Neural cell (in vitro differentiated cells): ENCODE results near the gene SLC13A3. TPM values are rescaled to one million over a fixed set of nuclear protein-coding genes. Genes with fewer than 3 reads are reported as not detected.

Experiments
- H2AFZ ChIP-seq: fragments of 200-600, 300-800 bp; sonication (generic), shearing (Covaris generic); 2 replicates; pipeline ENCODE4 v1.6.0; 2014; ENCODE audit warnings: low read depth, mild to moderate bottlenecking, antibody characterized with exemption, low read length, moderate library complexity
- H3F3A ChIP-seq: fragments of 200-600 bp; shearing (Covaris generic); 2 replicates; pipeline ENCODE4 v1.6.1; 2016; ENCODE audit warnings: mild to moderate bottlenecking, moderate library complexity, mixed read lengths, antibody characterized with exemption, low read length; ENCODE audit not compliant: insufficient read depth, poor library complexity, severe bottlenecking
- H3K27ac ChIP-seq: fragments of 200-600, 300-800 bp; sonication (generic), shearing (Covaris generic); 2 replicates; pipeline ENCODE4 v1.5.1; 2014; ENCODE audit warnings: mild to moderate bottlenecking, low read length, moderate library complexity
- H3K27me3 ChIP-seq: fragments of 300-800, 200-600 bp; sonication (generic), shearing (Covaris generic); 2 replicates; pipeline ENCODE4 v1.6.0; 2014; ENCODE audit warnings: mild to moderate bottlenecking, low read depth, low read length, moderate library complexity; ENCODE audit not compliant: insufficient read depth
- H3K36me3 ChIP-seq: fragments of 300-800, 200-600 bp; sonication (generic), shearing (Covaris generic); 2 replicates; pipeline ENCODE4 v1.5.1; 2014; ENCODE audit warnings: mild to moderate bottlenecking, antibody characterized with exemption, low read length, moderate library complexity; ENCODE audit not compliant: insufficient read depth
- H3K4me2 ChIP-seq: fragments of 300-800, 200-600 bp; sonication (generic), shearing (Covaris generic); 2 replicates; pipeline ENCODE4 v1.6.0; 2014; ENCODE audit warnings: mild to moderate bottlenecking, low read length
- H3K4me3 ChIP-seq: fragments of 300-800, 200-600 bp; sonication (generic), shearing (Covaris generic); 2 replicates; pipeline ENCODE4 v1.5.1; 2014; ENCODE audit warnings: mild to moderate bottlenecking, low read length, moderate library complexity
- H3K79me2 ChIP-seq: fragments of 200-600 bp; shearing (Covaris generic); replicated peaks from 2 replicates; pipeline ENCODE4 v1.6.0; 2014; ENCODE audit warnings: mild to moderate bottlenecking, low read length, moderate library complexity; ENCODE audit not compliant: insufficient read depth
- H3K9ac ChIP-seq: fragments of 300-800, 200-600 bp; sonication (generic), shearing (Covaris generic); 2 replicates; pipeline ENCODE4 v1.6.1; 2016; ENCODE audit warnings: mild to moderate bottlenecking, low read length, mixed read lengths
- H3K9me2 ChIP-seq: fragments of 200-600 bp; shearing (Covaris generic); 2 replicates; pipeline ENCODE4 v1.6.1; 2016; ENCODE audit warnings: mild to moderate bottlenecking, low read length, mixed read lengths; ENCODE audit not compliant: insufficient read depth
- H3K9me3 ChIP-seq: fragments of 200-600, 300-800 bp; sonication (generic), shearing (Covaris generic); 2 replicates; pipeline ENCODE4 v1.6.1; 2016; ENCODE audit warnings: mild to moderate bottlenecking, mixed run types, low read length, moderate library complexity, mixed read lengths
- H4K20me1 ChIP-seq: fragments of 200-600 bp; shearing (Covaris generic); 2 replicates; pipeline ENCODE4 v1.6.1; 2016; ENCODE audit warnings: mild to moderate bottlenecking, mixed run types; ENCODE audit not compliant: insufficient read depth
- EP300 ChIP-seq: fragments of 450-650 bp; conservative IDR thresholded peaks from 2 replicates; pipeline ENCODE4 v1.6.1; 2014; ENCODE audit warnings: antibody characterized with exemption, mild to moderate bottlenecking, moderate library complexity; ENCODE audit not compliant: poor library complexity, severe bottlenecking
- EZH2 ChIP-seq: fragments of 200-600, 300-800 bp; shearing (Covaris generic), sonication (generic); IDR thresholded peaks from 2 replicates; pipeline ENCODE4 v1.6.1; 2014; ENCODE audit warnings: antibody characterized with exemption, low read length, borderline replicate concordance, mild to moderate bottlenecking; ENCODE audit not compliant: insufficient read depth, poor library complexity, severe bottlenecking
- MXI1 ChIP-seq: fragments of 450-650 bp; conservative IDR thresholded peaks from 2 replicates; pipeline ENCODE4 v1.6.1; 2014; ENCODE audit warnings: antibody characterized with exemption, mild to moderate bottlenecking; ENCODE audit not compliant: poor library complexity, severe bottlenecking
- POLR2AphosphoS5 ChIP-seq: IDR thresholded peaks from 2 replicates; pipeline ENCODE4 v1.6.1; 2012
- RAD21 ChIP-seq: fragments of 450-650 bp; conservative IDR thresholded peaks from 2 replicates; pipeline ENCODE4 v1.6.1; 2014; ENCODE audit warnings: antibody characterized with exemption, mild to moderate bottlenecking, moderate library complexity
- SMC3 ChIP-seq: fragments of 450-650 bp; conservative IDR thresholded peaks from 2 replicates; pipeline ENCODE4 v1.6.1; 2014; ENCODE audit warnings: antibody characterized with exemption, mild to moderate bottlenecking, moderate library complexity; ENCODE audit not compliant: poor library complexity
- TAF1 ChIP-seq: IDR thresholded peaks from 2 replicates; pipeline ENCODE4 v1.6.1; 2012; ENCODE audit warnings: low read depth
- polyA plus RNA-seq: library from polyadenylated mRNA; depleted of rRNA; stranded (reverse); fragments of >200 nt; gene quantifications from 2 replicates; pipeline ENCODE4 v1.2.3, GENCODE V29; 2014
- TF ChIP-seq, protein P1 (sequence below): IDR thresholded peaks from 2 replicates; pipeline ENCODE4 v1.6.1; 2012; ENCODE audit warnings: borderline replicate concordance
- TF ChIP-seq, protein P2 (sequence below): fragments of 450-650 bp; IDR thresholded peaks from 2 replicates; pipeline ENCODE4 v1.5.1; 2014; ENCODE audit warnings: antibody characterized with exemption, mild to moderate bottlenecking, moderate library complexity; ENCODE audit not compliant: poor library complexity, severe bottlenecking

The SLC13A3 gene
- polyA plus RNA-seq, 1 donor from 2014 or later: 5.5 TPM

- Histone ChIP-seq H3K9me2 (no peaks in the 10 kb centered on the region), H3K9me3 (peaks cover 6% of the 10 kb centered on the region), H3F3A (no peaks in the 10 kb centered on the region), H3K27ac (no peak overlapping the region), H3K4me3 (no peak overlapping the region), H3K36me3 (peaks cover 3% of the 10 kb centered on the region), H2AFZ (no peak overlapping the region), H3K9ac (no peak overlapping the region), H3K4me2 (no peak overlapping the region), H3K27me3 (no peaks in the 10 kb centered on the region), H4K20me1 (no peaks in the 10 kb centered on the region), H3K79me2 (no peaks in the 10 kb centered on the region)
- TF ChIP-seq SMC3 (no peak), POLR2AphosphoS5 (no peak), RAD21 (no peak), EZH2 (no peak), TAF1 (no peak), EP300 (no peak), MXI1 (no peak)
- TF ChIP-seq, protein P1, sequence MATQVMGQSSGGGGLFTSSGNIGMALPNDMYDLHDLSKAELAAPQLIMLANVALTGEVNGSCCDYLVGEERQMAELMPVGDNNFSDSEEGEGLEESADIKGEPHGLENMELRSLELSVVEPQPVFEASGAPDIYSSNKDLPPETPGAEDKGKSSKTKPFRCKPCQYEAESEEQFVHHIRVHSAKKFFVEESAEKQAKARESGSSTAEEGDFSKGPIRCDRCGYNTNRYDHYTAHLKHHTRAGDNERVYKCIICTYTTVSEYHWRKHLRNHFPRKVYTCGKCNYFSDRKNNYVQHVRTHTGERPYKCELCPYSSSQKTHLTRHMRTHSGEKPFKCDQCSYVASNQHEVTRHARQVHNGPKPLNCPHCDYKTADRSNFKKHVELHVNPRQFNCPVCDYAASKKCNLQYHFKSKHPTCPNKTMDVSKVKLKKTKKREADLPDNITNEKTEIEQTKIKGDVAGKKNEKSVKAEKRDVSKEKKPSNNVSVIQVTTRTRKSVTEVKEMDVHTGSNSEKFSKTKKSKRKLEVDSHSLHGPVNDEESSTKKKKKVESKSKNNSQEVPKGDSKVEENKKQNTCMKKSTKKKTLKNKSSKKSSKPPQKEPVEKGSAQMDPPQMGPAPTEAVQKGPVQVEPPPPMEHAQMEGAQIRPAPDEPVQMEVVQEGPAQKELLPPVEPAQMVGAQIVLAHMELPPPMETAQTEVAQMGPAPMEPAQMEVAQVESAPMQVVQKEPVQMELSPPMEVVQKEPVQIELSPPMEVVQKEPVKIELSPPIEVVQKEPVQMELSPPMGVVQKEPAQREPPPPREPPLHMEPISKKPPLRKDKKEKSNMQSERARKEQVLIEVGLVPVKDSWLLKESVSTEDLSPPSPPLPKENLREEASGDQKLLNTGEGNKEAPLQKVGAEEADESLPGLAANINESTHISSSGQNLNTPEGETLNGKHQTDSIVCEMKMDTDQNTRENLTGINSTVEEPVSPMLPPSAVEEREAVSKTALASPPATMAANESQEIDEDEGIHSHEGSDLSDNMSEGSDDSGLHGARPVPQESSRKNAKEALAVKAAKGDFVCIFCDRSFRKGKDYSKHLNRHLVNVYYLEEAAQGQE: no peak
- TF ChIP-seq, protein P2, sequence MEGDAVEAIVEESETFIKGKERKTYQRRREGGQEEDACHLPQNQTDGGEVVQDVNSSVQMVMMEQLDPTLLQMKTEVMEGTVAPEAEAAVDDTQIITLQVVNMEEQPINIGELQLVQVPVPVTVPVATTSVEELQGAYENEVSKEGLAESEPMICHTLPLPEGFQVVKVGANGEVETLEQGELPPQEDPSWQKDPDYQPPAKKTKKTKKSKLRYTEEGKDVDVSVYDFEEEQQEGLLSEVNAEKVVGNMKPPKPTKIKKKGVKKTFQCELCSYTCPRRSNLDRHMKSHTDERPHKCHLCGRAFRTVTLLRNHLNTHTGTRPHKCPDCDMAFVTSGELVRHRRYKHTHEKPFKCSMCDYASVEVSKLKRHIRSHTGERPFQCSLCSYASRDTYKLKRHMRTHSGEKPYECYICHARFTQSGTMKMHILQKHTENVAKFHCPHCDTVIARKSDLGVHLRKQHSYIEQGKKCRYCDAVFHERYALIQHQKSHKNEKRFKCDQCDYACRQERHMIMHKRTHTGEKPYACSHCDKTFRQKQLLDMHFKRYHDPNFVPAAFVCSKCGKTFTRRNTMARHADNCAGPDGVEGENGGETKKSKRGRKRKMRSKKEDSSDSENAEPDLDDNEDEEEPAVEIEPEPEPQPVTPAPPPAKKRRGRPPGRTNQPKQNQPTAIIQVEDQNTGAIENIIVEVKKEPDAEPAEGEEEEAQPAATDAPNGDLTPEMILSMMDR: no peak
Observed at GRCh38 chr20:46663531-46663930, 12.3 kb upstream of the SLC13A3 start.

DNA sequence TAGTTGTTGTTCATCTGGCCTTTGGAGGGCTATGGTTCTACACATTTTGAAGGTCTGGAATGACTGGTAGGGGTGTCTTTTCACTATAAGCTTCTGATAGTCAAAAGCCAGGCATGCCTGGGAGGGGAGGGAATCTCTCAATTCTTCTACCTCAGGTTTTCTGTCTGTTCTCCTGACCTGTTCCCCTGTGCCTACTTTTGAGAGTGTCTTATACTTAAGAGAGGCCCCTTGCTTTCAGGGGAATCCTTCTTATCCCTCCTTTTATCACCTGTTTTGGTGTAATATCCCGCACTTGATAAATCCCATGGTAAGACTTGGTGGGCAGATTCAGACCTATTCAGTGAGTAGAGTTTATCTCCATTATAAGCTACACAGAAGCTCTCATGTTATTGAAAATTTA is 10.4 kb upstream of the SLC13A3 start:
- no peak overlapping the region for H3K9ac ChIP-seq
- no peak overlapping the region for H3K4me2 ChIP-seq
- H3F3A ChIP-seq: no peaks in the 10 kb centered on the region
- no peaks in the 10 kb centered on the region for H3K9me2 ChIP-seq
- H4K20me1 ChIP-seq: no peaks in the 10 kb centered on the region
- TF ChIP-seq TAF1 (no peak), POLR2AphosphoS5 (no peak), EZH2 (no peak), SMC3 (no peak), EP300 (no peak), RAD21 (no peak), MXI1 (no peak)
- TF ChIP-seq, protein P2: no peak
- no peaks in the 10 kb centered on the region for H3K79me2 ChIP-seq
- peaks cover 7% of the 10 kb centered on the region for H3K36me3 ChIP-seq
- H3K4me3 ChIP-seq: no peak overlapping the region
- H2AFZ ChIP-seq: no peak overlapping the region
- no peak overlapping the region for H3K27ac ChIP-seq
- H3K9me3 ChIP-seq: peaks cover 6% of the 10 kb centered on the region
- no peaks in the 10 kb centered on the region for H3K27me3 ChIP-seq
